Endothelial cell (in vitro differentiated cells): ENCODE measurements around the gene DMBX1. TPM values are rescaled to one million over a fixed set of nuclear protein-coding genes. Genes with fewer than 3 reads are reported as not detected.

Source experiments
- DNase-seq: peaks from one replicate; pipeline ENCODE4 v3.0.0; 2021; ENCODE audit warnings: low spot score
- H3K27ac Mint-ChIP-seq: one replicate; pipeline ENCODE4 v1.8.0; 2021; ENCODE audit warnings: mixed read lengths, inconsistent platforms; ENCODE audit not compliant: unreplicated experiment
- H3K27me3 Mint-ChIP-seq: one replicate; pipeline ENCODE4 v1.8.0; 2021; ENCODE audit warnings: mild to moderate bottlenecking, moderate library complexity, mixed read lengths, inconsistent platforms; ENCODE audit not compliant: unreplicated experiment
- H3K36me3 Mint-ChIP-seq: one replicate; pipeline ENCODE4 v1.8.0; 2021; ENCODE audit warnings: mild to moderate bottlenecking, low read depth, mixed read lengths, inconsistent platforms; ENCODE audit not compliant: unreplicated experiment
- H3K4me1 Mint-ChIP-seq: one replicate; pipeline ENCODE4 v1.8.0; 2021; ENCODE audit warnings: mild to moderate bottlenecking, mixed read lengths, inconsistent platforms; ENCODE audit not compliant: unreplicated experiment
- H3K4me3 Mint-ChIP-seq: one replicate; pipeline ENCODE4 v1.8.0; 2021; ENCODE audit warnings: mild to moderate bottlenecking, mixed read lengths, inconsistent platforms; ENCODE audit not compliant: unreplicated experiment
- H3K9me3 Mint-ChIP-seq: one replicate; pipeline ENCODE4 v1.8.0; 2021; ENCODE audit warnings: mixed read lengths, inconsistent platforms; ENCODE audit not compliant: unreplicated experiment
- CTCF ChIP-seq: fragments of 200-600 bp; sonication (generic); IDR thresholded peaks from one replicate; pipeline ENCODE4 v1.5.0; 2021; ENCODE audit warnings: antibody characterized with exemption; ENCODE audit not compliant: unreplicated experiment
- total RNA-seq: library from RNA; stranded (reverse); fragmentation: NEBNext Ultra II Directional; extraction: Animal tissue kit (Norgen Biotek cat#: 25700); gene quantifications from one replicate; pipeline ENCODE4 v1.2.1, GENCODE V29; 2021; ENCODE audit not compliant: unreplicated experiment

The DMBX1 gene
- total RNA-seq, 1 donor from 2014 or later, result not detected

DNA sequence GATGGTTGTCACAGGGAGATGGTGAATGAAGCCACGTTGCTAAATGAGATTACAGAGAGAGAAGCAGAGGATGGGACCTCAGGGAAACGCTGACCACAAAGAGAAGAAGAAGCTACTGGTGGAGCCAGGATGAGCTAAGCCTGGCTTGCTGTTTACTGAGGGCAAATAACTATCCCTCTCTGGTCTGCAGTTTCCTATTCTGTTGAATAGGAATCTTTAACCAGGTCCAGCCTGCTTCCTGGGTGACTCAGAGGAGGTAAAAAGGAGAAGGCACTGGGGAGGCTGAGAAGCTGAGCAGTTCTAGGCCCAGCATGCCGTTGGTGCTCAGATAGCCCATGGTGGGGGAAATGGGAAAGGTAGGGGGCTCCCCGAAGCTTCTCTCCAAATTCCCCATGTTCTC, 29.6 kb downstream of the DMBX1 start:
- peaks cover 10% of the 10 kb centered on the region for H3K4me1 Mint-ChIP-seq
- no peak overlapping the region for H3K4me3 Mint-ChIP-seq
- H3K36me3 Mint-ChIP-seq, result no peaks in the 10 kb centered on the region
- no peak for DNase-seq
- H3K9me3 Mint-ChIP-seq, result no peaks in the 10 kb centered on the region
- H3K27ac Mint-ChIP-seq, result no peak overlapping the region
- TF ChIP-seq CTCF, result no peak
- H3K27me3 Mint-ChIP-seq, result peaks cover 19% of the 10 kb centered on the region

GRCh38 chr1:46520063-46520911, 30.7 kb downstream of the DMBX1 start:
- no peaks in the 10 kb centered on the region for H3K9me3 Mint-ChIP-seq
- peaks cover 10% of the 10 kb centered on the region for H3K4me1 Mint-ChIP-seq
- no peak for DNase-seq
- no peak for TF ChIP-seq CTCF
- peak overlapping the region; percentile 37 for H3K4me3 Mint-ChIP-seq
- no peak overlapping the region for H3K27ac Mint-ChIP-seq
- no peaks in the 10 kb centered on the region for H3K36me3 Mint-ChIP-seq
- peaks cover 16% of the 10 kb centered on the region for H3K27me3 Mint-ChIP-seq

GRCh38 chr1:46521414-46521813, 31.8 kb downstream of the DMBX1 start:
- Mint-ChIP-seq H3K27ac (no peak overlapping the region), H3K4me1 (peaks cover 10% of the 10 kb centered on the region), H3K27me3 (peaks cover 18% of the 10 kb centered on the region), H3K9me3 (no peaks in the 10 kb centered on the region), H3K4me3 (no peak overlapping the region), H3K36me3 (no peaks in the 10 kb centered on the region)
- DNase-seq, result no peak
- TF ChIP-seq CTCF, result no peak

DNA sequence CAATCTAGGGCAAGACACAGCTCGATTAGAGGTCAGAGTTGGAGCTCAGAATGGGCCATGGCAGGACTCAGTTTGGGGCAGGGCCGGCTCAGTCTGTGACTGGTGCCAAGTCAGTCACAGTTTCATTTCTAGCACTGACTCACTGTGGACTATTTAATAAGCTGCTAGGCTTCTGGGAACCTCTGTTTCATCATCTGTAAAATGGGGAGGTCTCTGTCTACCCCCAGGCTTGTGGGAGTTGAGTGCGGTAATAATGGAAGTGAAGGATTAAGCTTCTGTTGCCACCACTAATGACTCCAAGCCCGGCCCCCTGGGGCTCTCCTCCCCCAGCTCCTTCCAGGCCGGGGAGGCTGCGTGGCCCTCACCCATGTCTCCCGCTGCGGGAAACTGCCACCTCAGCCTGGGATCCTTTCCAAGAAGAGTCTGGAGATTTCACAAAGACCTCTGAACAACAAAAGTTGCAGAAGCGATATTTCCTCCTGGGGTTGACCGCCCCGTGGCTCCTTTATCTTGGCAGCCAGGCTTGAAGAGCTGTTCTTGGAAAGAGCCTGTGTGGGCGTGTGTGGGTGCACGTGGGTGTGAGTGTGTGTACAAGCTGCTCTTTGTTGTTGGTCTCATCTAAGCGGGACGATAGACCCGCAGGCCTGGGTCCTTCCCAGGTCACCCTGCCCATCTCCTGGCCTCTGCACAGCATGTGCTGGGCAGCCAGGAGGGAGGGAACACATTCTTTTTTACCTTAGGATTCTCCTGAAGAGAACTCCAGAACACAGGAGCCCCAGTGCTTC, 32.7 kb downstream of the DMBX1 start:
- H3K9me3 Mint-ChIP-seq, result no peaks in the 10 kb centered on the region
- no peak overlapping the region for H3K4me3 Mint-ChIP-seq
- H3K27ac Mint-ChIP-seq, result no peak overlapping the region
- no peak for DNase-seq
- TF ChIP-seq CTCF, result no peak
- peaks cover under 1% of the 10 kb centered on the region for H3K36me3 Mint-ChIP-seq
- H3K4me1 Mint-ChIP-seq, result peaks cover 6% of the 10 kb centered on the region
- H3K27me3 Mint-ChIP-seq, result peaks cover 19% of the 10 kb centered on the region

DNA sequence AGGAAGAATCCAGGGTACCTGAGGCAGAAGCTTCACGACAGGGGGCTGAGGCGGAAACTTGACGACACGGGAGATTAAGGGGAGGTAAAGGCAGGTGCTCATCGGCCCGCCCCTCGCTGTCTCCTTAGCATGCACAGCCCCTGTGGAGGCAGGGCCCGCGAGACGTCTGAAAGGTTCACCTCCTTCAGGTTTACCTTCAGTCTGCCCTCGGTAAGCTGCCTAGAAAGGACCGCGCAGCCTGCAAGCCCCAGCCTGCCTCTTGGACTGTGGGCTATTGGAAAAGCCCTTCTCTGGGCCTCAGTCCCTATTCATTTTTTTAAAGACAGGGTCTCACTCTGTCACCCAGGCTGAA, 33.3 kb downstream of the DMBX1 start:
- Mint-ChIP-seq H3K36me3 (peaks cover 4% of the 10 kb centered on the region), H3K4me3 (no peak overlapping the region), H3K27me3 (peaks cover 18% of the 10 kb centered on the region), H3K9me3 (no peaks in the 10 kb centered on the region), H3K4me1 (peaks cover 6% of the 10 kb centered on the region), H3K27ac (no peak overlapping the region)
- DNase-seq, result no peak
- no peak for TF ChIP-seq CTCF
